Hematopoietic multipotent progenitor cell treated with erythropoietin and hydrocortisone succinate and interleukin-3 and kit ligand, for 8 days (in vitro differentiated cells): ENCODE data around the gene C12orf43.
"Not testable (repeated sequence)": the region's sequence is repeated elsewhere in the genome, so short reads cannot be mapped to it uniquely, and the experiment has no call there.

Experiments
- DNase-seq: peaks from one replicate; pipeline ENCODE4 v3.0.0-alpha.2; 2015

C12orf43 gene

DNA sequence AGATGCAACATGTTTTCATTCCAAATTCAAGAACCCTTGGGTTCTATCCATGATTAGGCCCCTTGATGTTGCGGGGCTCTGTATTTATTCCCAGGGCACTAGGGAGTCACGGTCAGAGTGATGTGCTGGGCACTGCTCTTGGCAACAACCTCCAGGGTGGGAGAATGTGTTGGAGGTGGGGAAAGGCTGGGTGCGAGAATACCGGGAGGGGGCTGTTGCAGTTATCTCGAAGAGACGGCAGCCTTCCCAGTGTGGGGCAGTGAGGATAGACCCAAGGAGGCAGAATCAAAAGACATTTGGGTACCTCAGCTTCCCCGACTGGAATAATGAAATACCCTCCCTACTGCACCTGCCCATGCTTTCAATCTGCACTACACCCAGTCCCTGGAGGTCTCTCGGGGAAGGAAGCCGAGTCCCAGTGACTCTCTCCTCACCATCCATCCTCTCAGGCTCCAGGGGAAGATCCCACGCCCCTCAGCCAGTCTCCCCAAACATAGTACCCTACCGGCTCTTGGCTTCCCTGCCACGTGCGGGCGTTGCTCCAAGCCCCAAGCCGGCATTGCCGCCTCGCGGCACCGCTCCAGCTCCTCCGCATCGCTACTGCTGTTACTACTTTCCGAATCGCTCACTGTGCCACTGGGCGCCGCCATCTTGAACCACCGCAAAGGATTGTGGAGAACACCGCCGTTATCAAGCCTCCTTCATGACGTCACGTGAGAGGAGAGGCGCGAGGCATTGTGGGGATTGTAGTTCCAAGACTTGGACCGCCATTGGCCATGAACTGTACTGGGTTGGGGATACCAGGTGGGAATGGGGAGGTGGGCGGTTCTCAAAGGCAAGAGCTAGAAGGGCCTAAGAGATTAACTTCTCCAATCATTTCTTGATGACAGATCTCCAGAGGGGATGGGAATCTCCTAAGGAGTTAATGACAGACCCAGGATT lies at the start of gene C12orf43:
Gene C12orf43, minus strand, starts transcription at position 663 of the 942 bp plus-strand sequence. Its CDS starts 13 bp downstream, at position 650.
- peak; percentile 96 for DNase-seq

- no peak for DNase-seq
Measured at GRCh38 chr12:121065345-121065744, 49.1 kb upstream of the C12orf43 start.

GRCh38 chr12:121064586-121064985 lies 48.3 kb upstream of the C12orf43 start:
- not testable (repeated sequence) for DNase-seq

DNA sequence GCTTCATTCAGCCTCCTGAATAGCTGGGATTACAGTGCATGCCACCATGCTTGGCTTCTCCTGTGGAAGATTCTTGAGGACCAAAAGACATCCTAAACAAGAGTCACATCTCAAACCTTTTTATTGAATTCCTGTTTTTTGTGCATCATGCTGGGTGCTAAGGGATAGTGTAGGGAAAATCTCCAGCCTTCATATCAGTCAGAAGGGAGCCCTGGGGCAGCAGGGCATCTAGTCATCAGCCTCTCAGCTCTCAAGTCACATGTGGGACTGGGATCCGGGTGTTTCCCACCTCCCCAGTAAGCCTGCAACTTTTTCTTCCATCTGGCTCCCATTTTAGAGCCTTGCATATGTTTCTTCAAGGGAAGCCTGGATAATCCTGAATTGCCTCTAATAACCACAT lies 47.8 kb upstream of the C12orf43 start:
- no peak for DNase-seq

- DNase-seq = no peak
Measured at GRCh38 chr12:121062391-121063045, 46.2 kb upstream of the C12orf43 start.

GRCh38 chr12:121061831-121062230 lies 45.5 kb upstream of the C12orf43 start:
- peak; percentile 21 for DNase-seq

- DNase-seq = peak; percentile 83
Measured at GRCh38 chr12:121060149-121061001, 44.1 kb upstream of the C12orf43 start.

DNA sequence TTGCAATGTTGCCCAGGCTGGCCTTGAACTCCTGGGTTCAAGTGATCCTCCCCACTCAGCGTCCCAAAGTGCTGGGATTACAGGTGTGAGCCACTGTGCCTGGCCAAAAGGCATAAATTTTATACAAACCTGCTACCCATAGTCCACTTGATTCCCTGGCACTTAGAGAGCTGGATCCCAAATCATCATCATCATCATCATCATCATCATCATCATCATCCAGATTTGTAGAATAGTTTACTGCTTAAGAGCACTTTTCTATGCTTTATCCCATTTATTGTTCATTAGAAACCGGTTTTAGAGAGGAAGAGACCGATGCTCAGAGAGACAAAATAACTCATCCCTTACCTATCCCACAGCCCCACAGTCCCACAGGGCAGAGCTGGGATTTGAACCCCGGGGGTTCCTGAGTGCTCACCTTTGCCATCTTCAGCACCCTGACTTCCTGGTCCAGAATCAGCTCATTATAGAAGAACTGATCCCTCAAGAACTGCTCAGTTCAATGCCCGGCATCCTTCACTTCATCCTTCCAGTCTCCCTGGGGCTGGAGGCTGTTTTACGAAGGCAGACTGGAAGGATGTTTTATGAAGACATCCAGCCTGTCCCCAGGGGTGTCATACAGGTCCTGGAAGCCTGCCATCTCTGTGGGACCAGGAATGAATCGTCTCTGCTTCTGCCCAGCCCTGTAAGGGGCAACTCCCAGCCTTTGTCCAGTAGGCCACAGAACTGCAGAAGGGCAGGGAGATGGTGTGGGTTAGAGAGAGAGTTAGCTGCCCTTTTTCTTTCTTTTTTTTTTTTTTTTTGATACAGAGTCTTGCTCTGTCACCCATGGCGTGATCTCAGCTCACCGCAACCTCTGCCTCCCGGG lies 43.0 kb upstream of the C12orf43 start:
- DNase-seq = no peak

DNA sequence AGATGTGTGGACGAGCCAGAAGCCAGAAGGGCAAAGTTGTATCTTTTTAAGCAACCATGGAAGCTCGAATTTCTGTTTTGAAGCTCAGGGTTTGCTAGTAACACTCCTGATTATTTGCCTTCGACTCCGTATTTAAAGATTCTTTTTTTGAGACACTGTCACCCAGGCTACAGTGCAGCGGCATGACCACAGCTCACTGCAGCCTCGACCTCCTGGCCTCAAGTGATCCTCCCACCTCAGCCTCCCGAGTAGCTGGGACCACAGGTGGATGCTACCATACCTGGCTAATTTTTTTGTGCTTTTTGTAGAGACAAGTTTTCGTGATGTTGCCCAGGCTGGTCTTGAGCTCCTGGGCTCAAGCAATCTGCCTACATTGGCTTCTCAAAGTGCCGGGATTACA lies 41.5 kb upstream of the C12orf43 start:
- DNase-seq = no peak

DNA sequence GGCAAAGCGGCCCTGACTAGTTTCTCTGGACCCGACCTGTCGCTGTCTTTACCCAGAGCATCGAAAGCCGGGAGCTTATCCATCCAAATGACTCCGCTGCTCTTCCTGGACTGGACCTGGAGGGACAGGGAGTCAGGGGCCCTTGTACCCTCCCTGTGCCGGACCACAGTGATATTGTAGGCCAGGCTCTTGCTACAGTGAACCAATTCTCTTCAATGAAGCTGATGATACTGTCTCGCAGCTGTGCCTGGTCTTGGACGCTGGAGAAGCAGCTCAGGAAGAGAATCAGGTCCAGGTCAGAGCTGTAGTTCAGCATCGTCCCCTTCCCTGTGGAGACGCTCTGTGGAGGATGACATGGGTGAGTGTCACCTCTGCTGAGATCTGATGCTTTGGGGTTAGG lies 37.4 kb upstream of the C12orf43 start:
- no peak for DNase-seq

DNA sequence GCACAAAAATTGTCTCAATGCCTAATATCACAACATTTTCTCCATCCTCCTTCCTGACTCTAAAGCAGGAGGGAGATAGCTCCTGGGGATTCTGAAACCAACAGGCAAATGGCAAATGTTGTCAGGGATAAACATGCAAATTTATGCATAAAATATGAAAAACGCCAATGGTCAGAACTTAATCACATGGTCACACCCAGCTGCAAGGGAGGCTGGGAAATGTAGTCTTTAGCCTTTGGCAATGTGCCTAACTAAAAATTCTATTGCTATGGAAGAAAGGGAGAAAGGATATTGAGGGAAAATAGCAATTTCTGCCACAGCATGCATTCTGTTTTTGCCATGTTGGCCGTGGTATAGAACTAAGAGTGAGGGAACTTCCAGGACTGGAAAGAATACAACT lies 34.4 kb upstream of the C12orf43 start:
- peak; percentile 14 for DNase-seq

- no peak for DNase-seq
Measured at GRCh38 chr12:121048442-121048841, 32.2 kb upstream of the C12orf43 start.

DNA sequence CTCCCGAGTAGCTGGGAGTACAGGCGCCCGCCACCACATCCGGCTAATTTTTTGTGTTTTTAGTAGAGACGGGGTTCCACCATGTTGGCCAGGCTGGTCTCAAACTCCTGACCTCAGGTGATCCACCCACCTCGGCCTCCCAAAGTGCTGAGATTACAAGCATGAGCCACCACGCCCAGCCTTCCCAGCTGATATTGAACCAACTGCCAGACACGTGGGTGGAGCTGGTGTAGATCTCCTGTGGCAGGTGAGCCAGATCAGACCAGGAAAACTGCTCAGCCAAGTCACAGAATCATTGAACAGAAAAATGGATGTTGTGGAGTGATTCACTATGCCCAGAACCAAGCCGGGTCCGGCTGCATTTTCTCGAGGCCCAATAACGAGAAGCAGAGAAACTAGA lies 31.1 kb upstream of the C12orf43 start:
- not testable (repeated sequence) for DNase-seq

DNA sequence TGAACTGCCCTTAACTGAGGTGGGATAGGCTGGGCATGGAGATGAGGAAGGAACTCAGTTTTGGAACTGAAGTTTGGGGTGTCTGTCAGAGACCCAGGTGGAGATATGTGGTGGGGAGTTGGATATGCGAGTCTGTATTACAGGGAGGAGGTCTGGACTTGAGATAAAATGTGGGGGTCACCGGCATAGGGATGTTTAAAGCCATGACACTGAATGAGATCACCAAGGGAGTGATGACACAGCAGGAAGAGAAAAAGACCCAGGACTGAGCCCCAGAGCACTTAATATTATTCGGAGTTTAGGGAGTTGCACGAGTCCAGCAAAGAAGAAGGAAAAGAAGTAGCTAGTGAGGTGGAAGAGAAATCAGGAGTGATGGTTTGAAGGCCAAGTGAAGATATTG lies 26.8 kb upstream of the C12orf43 start:
- DNase-seq = no peak

DNA sequence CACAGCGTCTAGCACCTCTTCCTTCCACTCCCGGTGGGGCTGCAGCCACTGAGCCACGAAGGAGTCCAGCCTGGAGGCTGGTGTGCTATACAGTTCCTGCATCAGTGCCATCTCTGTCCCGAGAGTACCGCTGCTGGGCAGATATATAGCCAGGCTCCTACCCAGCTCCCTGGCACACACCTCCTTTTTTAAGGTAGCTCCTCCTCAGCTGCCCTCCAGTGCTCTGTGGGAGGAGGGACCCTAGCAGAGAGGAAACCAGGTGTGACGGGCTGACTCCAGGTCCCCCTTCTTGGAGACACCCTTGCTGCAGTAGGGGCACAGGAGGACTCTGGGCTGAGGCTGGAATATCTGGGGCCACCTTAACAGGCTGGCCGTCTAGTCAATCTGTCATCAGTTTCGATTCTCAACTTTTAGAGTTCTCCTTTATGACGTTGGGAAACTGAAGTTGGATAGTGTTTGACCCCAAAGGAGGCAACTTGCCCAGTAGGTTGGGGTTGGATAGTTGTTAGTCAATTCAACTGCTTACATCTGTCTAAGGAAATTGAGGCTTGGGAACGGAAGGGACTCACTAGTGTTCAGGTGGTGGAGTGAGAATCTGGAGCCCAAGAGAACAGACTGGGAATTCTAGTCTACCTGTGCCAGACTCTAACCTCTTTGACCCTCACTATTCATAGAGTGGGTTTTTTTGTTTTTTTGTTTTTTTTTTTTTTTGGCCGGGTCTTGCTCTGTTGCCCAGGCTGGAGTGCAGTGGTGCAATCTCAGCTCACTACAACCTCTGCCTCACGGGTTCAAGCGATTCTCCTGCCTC lies 22.8 kb upstream of the C12orf43 start, which contains the start of gene OASL:
Gene OASL, minus strand, starts transcription at position 386 of the 808 bp plus-strand sequence. Its CDS starts 275 bp downstream, at position 111.
- DNase-seq = peak; percentile 29

DNA sequence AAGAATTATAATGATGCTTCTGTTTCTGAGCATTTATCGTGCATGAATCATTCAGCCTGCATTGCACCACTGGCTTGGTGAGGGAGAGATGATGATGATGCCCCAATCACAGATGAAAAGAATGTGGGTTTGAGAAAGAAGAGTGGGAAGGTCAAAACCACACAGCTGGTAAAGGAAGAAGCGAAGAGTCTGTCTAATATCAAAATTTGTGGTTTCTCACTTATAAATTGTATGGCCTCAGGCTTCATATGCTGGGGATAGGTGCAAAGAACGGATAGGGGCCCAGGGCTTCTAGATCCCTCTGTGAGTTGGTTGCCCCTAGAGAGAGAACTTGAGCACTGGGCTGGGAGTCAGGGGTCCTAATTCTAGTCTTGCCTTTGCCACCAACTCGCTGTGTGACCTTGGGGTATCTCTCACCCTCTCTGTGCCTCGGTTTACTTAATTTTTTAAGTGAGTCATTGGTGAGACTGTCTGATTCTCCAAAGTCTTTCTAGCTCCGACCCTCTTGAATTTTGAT lies 20.6 kb upstream of the C12orf43 start:
- DNase-seq = no peak

- DNase-seq = no peak
Measured at GRCh38 chr12:121034616-121035305, 18.5 kb upstream of the C12orf43 start.

DNA sequence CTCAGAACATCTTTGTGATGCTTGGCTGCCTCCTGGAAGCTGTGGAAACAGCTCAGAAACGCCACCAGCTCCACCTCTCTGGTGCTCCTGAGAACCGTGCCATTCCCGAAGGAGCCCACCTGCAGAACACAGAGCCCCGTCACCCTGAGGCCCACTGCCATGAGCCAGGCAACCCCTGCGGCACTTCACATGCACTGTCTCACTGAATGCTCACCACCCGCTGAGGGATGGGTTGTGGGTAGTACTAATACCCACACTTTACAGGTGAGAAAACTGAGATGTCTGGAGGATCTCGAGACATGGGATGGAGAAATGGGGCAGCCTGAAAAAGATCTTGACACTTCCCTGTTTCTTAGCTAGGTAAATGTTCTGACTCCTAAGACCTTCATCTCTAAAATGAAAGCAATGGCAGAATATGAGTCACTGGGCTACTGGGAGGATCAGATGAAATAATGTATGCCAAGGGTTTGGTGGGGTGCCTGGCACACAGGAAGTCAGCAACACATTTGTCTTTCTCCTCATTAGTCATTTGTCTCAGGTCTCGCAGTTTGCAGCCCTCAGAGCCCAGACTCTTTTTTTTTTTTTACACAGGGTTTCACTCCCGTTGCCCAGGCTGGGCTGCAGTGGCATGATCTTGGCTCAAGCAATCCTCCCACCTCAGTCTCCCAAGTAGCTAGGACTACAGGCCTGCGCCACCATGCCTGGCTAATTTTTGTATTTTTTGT lies 17.5 kb upstream of the C12orf43 start:
- no peak for DNase-seq

GRCh38 chr12:121030576-121031212 lies 14.4 kb upstream of the C12orf43 start:
- no peak for DNase-seq
